GM10847 (cell line): ENCODE measurements around the gene MAPK11.

Experiments used
- POLR2A ChIP-seq: IDR thresholded peaks from 2 replicates; pipeline ENCODE4 v1.6.1; 2011; ENCODE audit not compliant: insufficient read length; ENCODE audit errors: extremely low read depth

MAPK11 gene

GRCh38 chr22:50269970-50270665, at the start of gene MAPK11:
Gene MAPK11, minus strand, starts transcription at chr22:50270380. Its CDS starts 88 bp downstream, at chr22:50270292.
- no peak for TF ChIP-seq POLR2A

GRCh38 chr22:50319503-50319951, 49.3 kb upstream of the MAPK11 start:
- no peak for TF ChIP-seq POLR2A

- TF ChIP-seq POLR2A = no peak
Observed at GRCh38 chr22:50318698-50319411, 48.7 kb upstream of the MAPK11 start.

GRCh38 chr22:50318356-50318697, 48.1 kb upstream of the MAPK11 start:
- no peak for TF ChIP-seq POLR2A

- TF ChIP-seq POLR2A = no peak
Observed at GRCh38 chr22:50317674-50318073, 47.5 kb upstream of the MAPK11 start.

- TF ChIP-seq POLR2A = no peak
Observed at GRCh38 chr22:50317178-50317577, 47.0 kb upstream of the MAPK11 start.

DNA sequence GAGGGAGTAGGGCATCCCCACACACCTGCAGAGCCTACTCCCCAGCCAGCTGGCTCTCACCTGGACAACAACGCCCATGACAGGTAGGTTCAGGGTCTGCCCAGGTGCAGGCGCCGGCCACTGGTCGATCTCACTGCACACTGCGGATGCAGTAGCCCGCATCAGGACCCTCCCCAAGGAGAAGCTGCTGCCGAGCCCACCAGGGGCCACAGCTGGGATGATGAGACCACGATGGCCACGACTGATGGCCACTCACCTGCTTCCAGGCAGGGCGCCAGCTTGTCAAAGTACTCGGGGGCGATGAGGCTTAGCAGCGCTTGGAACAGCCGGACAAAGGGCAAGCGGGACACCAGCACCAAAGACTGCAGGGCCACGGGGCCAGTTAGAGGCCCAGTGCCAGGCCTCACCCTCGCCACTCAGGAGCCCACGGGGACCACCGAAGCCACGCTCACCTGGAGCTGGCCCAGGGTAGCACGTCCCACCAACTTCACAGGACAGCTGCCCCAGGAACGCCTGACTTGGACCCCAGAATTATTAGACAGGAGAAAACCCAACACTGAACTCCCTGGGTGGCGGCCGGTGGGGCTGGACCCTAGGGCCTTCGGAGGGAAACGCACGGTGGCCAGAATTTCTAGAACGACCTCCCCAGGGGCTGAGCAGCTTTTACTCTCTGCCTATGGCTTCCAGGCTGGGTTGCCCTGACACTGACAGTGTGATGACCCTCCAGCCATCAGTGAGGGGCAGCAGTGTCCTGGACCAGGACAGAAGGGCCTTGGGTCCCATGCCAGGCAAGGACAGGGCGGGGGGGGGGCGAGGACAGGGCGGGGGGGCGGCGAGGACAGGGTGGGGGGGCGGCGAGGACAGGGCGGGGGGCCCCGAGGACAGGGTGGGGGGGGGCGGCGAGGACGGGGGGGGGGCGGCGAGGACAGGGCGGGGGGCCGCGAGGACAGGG, 46.2 kb upstream of the MAPK11 start:
- TF ChIP-seq POLR2A = no peak

- no peak for TF ChIP-seq POLR2A
Observed at GRCh38 chr22:50315289-50316113, 45.3 kb upstream of the MAPK11 start.

GRCh38 chr22:50314455-50315288, 44.5 kb upstream of the MAPK11 start:
- peak; percentile 75 for TF ChIP-seq POLR2A

DNA sequence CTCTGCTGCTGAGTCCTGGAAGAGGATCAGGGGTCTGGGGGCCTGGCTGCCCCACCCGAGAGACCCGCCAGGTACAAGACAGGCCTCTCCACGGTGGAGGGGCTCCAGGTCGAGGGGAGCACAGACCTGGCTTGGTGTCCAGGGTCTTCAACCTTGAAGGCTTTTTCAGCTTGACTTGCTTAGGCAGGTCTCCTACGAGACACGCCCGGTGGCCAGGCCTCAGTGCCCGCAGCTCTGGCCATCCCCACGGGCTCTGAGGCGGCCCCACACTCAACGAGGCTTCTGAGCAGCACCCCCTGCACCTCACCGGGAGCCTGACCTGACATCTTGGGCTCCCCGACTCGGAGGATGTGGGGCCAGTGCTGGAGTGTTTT, 43.9 kb upstream of the MAPK11 start:
- no peak for TF ChIP-seq POLR2A

DNA sequence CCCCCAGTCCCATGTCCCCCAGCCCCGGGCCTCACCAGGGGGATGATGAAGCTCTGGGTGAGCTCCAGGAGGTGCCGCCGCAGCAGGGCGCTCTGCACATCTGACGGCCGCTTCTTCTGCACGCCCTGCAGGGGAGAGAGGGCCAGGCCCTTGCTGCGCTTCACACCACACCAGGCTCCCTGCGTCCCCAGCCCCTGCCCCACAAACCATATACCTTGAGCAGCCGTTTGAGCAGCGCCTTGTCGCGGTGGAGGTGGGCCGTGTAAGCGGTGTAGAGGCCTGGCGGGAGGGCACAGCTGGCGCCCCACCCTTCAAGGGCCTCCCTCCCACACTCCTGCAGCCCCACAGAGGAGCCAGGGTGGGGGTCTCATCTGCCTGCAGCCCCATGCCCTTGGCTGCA, 43.4 kb upstream of the MAPK11 start:
- no peak for TF ChIP-seq POLR2A

DNA sequence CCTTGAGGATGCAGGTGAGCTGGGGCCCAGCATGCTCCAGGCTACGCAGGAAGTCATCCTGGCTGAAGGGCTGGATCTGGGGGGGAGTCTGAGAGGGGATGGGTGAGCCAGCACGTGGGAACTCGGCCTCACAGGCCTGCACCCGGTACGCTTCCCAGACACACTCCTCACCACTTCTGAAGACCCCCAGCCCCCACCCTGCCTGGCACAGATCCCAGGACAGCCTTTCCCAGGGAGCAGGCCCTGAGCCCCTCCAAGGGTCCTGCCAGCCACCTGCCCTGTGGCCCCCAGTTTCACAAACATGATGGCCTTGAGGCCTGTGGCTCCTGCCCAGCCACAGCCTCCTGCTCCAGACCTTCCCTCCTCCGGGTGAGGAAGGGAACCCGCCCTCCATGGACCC, 42.8 kb upstream of the MAPK11 start:
- no peak for TF ChIP-seq POLR2A

- no peak for TF ChIP-seq POLR2A
Observed at GRCh38 chr22:50312371-50312770, 42.2 kb upstream of the MAPK11 start.
